ENCODE results near the gene APOC3.

GRCh38 chr11:116862185-116862584 is 32.5 kb downstream of the APOC3 start:
- TF ChIP-seq CTCF (conservative IDR thresholded peaks at IDR 0.05) (no peak), ZFX (IDR thresholded peaks at IDR 0.05) (no peak)

Data from C4-2B (cell line).